ENCODE results near the gene ITPA. TPM values are rescaled to one million over a fixed set of nuclear protein-coding genes. Genes with fewer than 3 reads are reported as not detected.

The ITPA gene
- total RNA-seq, 2 experiments from 2014 or later = 56.3 to 66.9 TPM

GRCh38 chr20:3221398-3222226 is 12.3 kb downstream of the ITPA start:
- no peak overlapping the region for H3K4me3 Mint-ChIP-seq
- ATAC-seq = no peak
- H3K27ac Mint-ChIP-seq = no peak overlapping the region
- ChIA-PET CTCF (interaction anchor here (1.2 to 6.3 kb wide), 3 partner anchors 94 to 489 kb away, joined by 4 to 63 read pairs (median 5); no protein-coding TSS in a partner anchor), POLR2A (interaction anchor here (2.4 kb wide), 1 partner anchor 12 kb away, joined by 8 read pairs; the partner anchor contains the start of gene ITPA)
- H3K9me3 Mint-ChIP-seq = no peaks in the 10 kb centered on the region
- no peak for DNase-seq
- no peaks in the 10 kb centered on the region for H3K27me3 Mint-ChIP-seq
- peaks cover 30% of the 10 kb centered on the region for H3K36me3 Mint-ChIP-seq (ENCODE audit: low read depth)
- intact Hi-C loops (cut with micrococcal nuclease) = no loop called here
- TF ChIP-seq CTCF (IDR thresholded peaks at IDR 0.05) = no peak
- peaks cover 19% of the 10 kb centered on the region for H3K4me1 Mint-ChIP-seq (ENCODE audit: low read depth)

DNA sequence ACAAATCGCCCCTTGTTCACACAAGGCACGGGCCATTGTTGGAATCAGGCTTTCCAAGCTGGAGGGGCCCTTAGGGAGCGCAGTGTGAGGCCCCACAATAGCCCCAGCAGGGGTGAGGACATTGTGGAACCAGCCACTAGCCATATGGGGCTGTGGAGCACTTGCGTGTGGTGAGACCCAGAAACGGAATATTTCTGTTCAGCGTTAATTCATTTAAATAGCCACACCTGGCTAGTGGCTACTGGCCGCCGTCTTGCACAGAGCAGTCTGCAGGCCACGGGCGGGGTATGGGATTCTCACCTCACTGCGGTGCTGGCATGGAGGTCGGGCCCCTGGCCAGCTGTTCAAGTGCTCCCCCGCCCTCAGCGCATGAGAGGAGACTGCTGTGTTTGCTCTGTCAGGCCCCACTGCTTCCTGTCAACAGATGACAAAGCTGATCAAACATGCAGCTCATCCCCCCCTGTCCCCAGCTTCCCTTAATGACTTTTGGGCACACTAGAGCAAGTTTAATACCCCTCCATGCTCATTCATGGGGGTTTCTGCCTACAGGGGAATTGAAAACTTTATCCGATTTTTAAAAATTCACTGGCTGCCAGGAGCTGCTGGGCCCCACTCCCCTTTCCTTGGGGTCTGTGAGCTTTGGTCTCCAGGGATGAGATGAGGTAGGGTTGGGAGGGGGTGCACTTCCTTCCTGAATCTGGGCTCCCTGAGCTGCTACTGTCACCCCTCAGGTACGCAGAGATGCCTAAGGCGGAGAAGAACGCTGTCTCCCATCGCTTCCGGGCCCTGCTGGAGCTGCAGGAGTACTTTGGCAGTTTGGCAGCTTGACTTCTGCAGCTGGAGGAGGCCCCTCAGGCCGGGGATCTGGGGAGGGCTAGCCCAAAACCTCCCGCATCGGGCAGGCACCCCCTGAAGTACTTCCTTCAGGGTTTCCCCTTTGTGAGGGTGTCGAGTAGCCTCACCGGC is 13.6 kb downstream of the ITPA start:
- no peak overlapping the region for H3K4me3 Mint-ChIP-seq
- H3K27ac Mint-ChIP-seq = peak overlapping the region; percentile 66
- H3K27me3 Mint-ChIP-seq = no peaks in the 10 kb centered on the region
- ATAC-seq (peak; percentile 70), DNase-seq (peak; percentile 68)
- H3K4me1 Mint-ChIP-seq (ENCODE audit: low read depth) = peaks cover 19% of the 10 kb centered on the region
- H3K36me3 Mint-ChIP-seq (ENCODE audit: low read depth) = peaks cover 30% of the 10 kb centered on the region
- no peak for TF ChIP-seq CTCF (IDR thresholded peaks at IDR 0.05)
- no peaks in the 10 kb centered on the region for H3K9me3 Mint-ChIP-seq
- POLR2A ChIA-PET = interaction anchor here (0.6 to 1.0 kb wide), 2 partner anchors 34 to 105 kb away, joined by 3 read pairs; no protein-coding TSS in a partner anchor
- intact Hi-C loops (cut with micrococcal nuclease) = no loop called here
- CTCF ChIA-PET = interaction anchor here (0.7 to 1.5 kb wide), 8 partner anchors 24 to 488 kb away, joined by 3 to 5 read pairs (median 4); partner anchors contain the start of gene GFRA4

DNA sequence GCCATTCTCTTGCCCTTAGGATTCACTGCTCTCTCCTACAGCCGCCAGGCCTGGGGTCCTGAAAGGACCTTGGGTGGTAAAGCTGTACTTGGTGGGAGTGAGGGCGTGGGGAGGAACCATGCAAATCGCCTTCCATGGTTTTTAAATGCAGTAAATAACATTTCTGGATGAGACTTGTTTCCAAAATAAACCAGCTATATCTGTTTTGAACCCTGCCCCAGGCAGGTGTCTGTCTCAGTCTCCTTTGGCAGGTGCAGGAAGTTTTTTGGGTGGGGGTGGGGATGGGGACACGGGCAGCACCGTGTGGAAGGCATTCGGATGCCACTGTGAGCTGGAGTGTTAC is 14.3 kb downstream of the ITPA start:
- CTCF ChIA-PET = interaction anchor here (0.7 to 1.5 kb wide), 5 partner anchors 24 to 440 kb away, joined by 3 to 5 read pairs (median 3); partner anchors contain the start of gene GFRA4
- no peak for TF ChIP-seq CTCF (IDR thresholded peaks at IDR 0.05)
- intact Hi-C loops (cut with micrococcal nuclease) = no loop called here
- Mint-ChIP-seq H3K27ac (no peak overlapping the region), H3K4me1 (ENCODE audit: low read depth) (peaks cover 16% of the 10 kb centered on the region), H3K36me3 (ENCODE audit: low read depth) (peaks cover 30% of the 10 kb centered on the region), H3K4me3 (no peak overlapping the region), H3K27me3 (no peaks in the 10 kb centered on the region), H3K9me3 (no peaks in the 10 kb centered on the region)
- POLR2A ChIA-PET = no interaction called here
- ATAC-seq (no peak), DNase-seq (no peak)

- peaks cover 15% of the 10 kb centered on the region for H3K4me1 Mint-ChIP-seq (ENCODE audit: low read depth)
- TF ChIP-seq CTCF (IDR thresholded peaks at IDR 0.05) = no peak
- H3K27ac Mint-ChIP-seq = no peak overlapping the region
- POLR2A ChIA-PET = interaction anchor here (1.3 kb wide), 1 partner anchor 22 kb away, joined by 3 read pairs; no protein-coding TSS in a partner anchor
- H3K27me3 Mint-ChIP-seq = no peaks in the 10 kb centered on the region
- no peak overlapping the region for H3K4me3 Mint-ChIP-seq
- H3K9me3 Mint-ChIP-seq = no peaks in the 10 kb centered on the region
- CTCF ChIA-PET = interaction anchor here (0.7 kb wide), 1 partner anchor 439 kb away, joined by 3 read pairs; the partner anchor contains the start of gene GFRA4
- DNase-seq = no peak
- H3K36me3 Mint-ChIP-seq (ENCODE audit: low read depth) = peaks cover 28% of the 10 kb centered on the region
- ATAC-seq = no peak
- intact Hi-C loops (cut with micrococcal nuclease) = no loop called here
Observed at GRCh38 chr20:3223994-3224680, 14.8 kb downstream of the ITPA start.
